Adrenal gland (tissue), 5 donors: ENCODE measurements around the gene GGTLC2.

Experiments
- CTCF ChIP-seq, 6 experiments: fragments of 450-650 bp in 4 of 6; fragments of 200-600 bp in 2 of 6; sonication (generic) in 1 of 6; IDR thresholded peaks; 1 replicate in 5 of 6; 2 replicates in 1 of 6; pipeline versions ENCODE4 v1.5.1 to v1.8.0; 2016 to 2021; ENCODE audit warnings: antibody characterized with exemption in 6 of 6, mild to moderate bottlenecking in 2 of 6, moderate library complexity in 1 of 6
- POLR2A ChIP-seq, 2 donors: fragments of 450-650 bp; IDR thresholded peaks; one replicate each; pipeline ENCODE4 v1.6.1; 2017; ENCODE audit warnings: antibody characterized with exemption in 2 of 2, mild to moderate bottlenecking in 2 of 2, moderate library complexity in 1 of 2
- donor health status: DM: no; HTN: no; CAD: no.

- TF ChIP-seq POLR2A (IDR thresholded peaks at IDR 0.05) (no peak), CTCF (IDR thresholded peaks at IDR 0.05) (no peak)
Observed at GRCh38 chr22:22696104-22696503, 51.7 kb downstream of the GGTLC2 start.
